ENCODE measurements around the gene CDKL2.

CDKL2 gene

DNA sequence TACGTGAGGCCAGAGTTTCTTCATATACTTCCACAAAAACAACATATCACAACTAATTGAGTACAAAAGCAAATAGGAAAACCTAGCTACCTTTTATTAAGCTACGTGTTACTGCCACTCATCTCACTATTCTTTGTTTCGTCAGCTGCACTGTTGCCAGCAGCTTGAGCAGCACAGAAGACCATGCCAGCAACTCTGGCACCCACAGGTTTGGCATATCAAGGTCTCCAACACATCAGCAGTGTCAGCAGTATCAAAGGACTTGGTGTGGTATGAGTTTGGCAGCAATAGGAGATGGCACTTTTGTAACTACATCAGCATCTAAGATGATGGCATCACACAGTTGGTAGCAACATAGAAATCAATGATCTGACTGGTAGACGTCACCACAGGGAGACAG, 30.7 kb downstream of the CDKL2 start:
- Histone ChIP-seq H3K27me3 (ENCODE audit: control insufficient read depth, insufficient read depth, low read length) (no peaks in the 10 kb centered on the region), H3K9ac (ENCODE audit: low read length) (no peak overlapping the region), H3K27ac (ENCODE audit: low read depth, low read length) (no peak overlapping the region), H3K4me3 (ENCODE audit: low read depth, low read length) (no peak overlapping the region), H3K9me3 (ENCODE audit: control insufficient read depth, insufficient read depth, low read depth, low read length) (no peaks in the 10 kb centered on the region), H3K4me1 (ENCODE audit: control insufficient read depth, insufficient read depth, low read length) (peaks cover 6% of the 10 kb centered on the region; the same call in 1 of the 2 replicates), H3K36me3 (ENCODE audit: control insufficient read depth, insufficient read depth, low read length) (no peaks in the 10 kb centered on the region)

- H3K27ac ChIP-seq (ENCODE audit: low read depth, low read length), result no peak overlapping the region
- H3K9ac ChIP-seq (ENCODE audit: low read length), result no peak overlapping the region
- H3K4me1 ChIP-seq (ENCODE audit: control insufficient read depth, insufficient read depth, low read length), result peaks cover 6% of the 10 kb centered on the region; the same call in 1 of the 2 replicates
- no peak overlapping the region for H3K4me3 ChIP-seq (ENCODE audit: low read depth, low read length)
- H3K27me3 ChIP-seq (ENCODE audit: control insufficient read depth, insufficient read depth, low read length), result no peaks in the 10 kb centered on the region
- H3K9me3 ChIP-seq (ENCODE audit: control insufficient read depth, insufficient read depth, low read depth, low read length), result no peaks in the 10 kb centered on the region
- no peaks in the 10 kb centered on the region for H3K36me3 ChIP-seq (ENCODE audit: control insufficient read depth, insufficient read depth, low read length)
Observed at GRCh38 chr4:75598390-75598789, 31.9 kb downstream of the CDKL2 start.

- Histone ChIP-seq H3K9me3 (ENCODE audit: control insufficient read depth, insufficient read depth, low read depth, low read length) (no peaks in the 10 kb centered on the region), H3K4me1 (ENCODE audit: control insufficient read depth, insufficient read depth, low read length) (peaks cover 6% of the 10 kb centered on the region; the same call in 1 of the 2 replicates), H3K9ac (ENCODE audit: low read length) (no peak overlapping the region), H3K4me3 (ENCODE audit: low read depth, low read length) (no peak overlapping the region), H3K27ac (ENCODE audit: low read depth, low read length) (no peak overlapping the region), H3K36me3 (ENCODE audit: control insufficient read depth, insufficient read depth, low read length) (no peaks in the 10 kb centered on the region), H3K27me3 (ENCODE audit: control insufficient read depth, insufficient read depth, low read length) (no peaks in the 10 kb centered on the region)
Observed at GRCh38 chr4:75596061-75596460, 34.3 kb downstream of the CDKL2 start.

GRCh38 chr4:75593393-75593792, 36.9 kb downstream of the CDKL2 start:
- Histone ChIP-seq H3K4me3 (ENCODE audit: low read depth, low read length) (no peak overlapping the region), H3K9me3 (ENCODE audit: control insufficient read depth, insufficient read depth, low read depth, low read length) (no peaks in the 10 kb centered on the region), H3K9ac (ENCODE audit: low read length) (no peak overlapping the region), H3K4me1 (ENCODE audit: control insufficient read depth, insufficient read depth, low read length) (0 out of 2 replicates have a peak, but pooled peaks cover 1% of the 10 kb centered on the region), H3K27me3 (ENCODE audit: control insufficient read depth, insufficient read depth, low read length) (no peaks in the 10 kb centered on the region), H3K27ac (ENCODE audit: low read depth, low read length) (no peak overlapping the region), H3K36me3 (ENCODE audit: control insufficient read depth, insufficient read depth, low read length) (no peaks in the 10 kb centered on the region)

DNA sequence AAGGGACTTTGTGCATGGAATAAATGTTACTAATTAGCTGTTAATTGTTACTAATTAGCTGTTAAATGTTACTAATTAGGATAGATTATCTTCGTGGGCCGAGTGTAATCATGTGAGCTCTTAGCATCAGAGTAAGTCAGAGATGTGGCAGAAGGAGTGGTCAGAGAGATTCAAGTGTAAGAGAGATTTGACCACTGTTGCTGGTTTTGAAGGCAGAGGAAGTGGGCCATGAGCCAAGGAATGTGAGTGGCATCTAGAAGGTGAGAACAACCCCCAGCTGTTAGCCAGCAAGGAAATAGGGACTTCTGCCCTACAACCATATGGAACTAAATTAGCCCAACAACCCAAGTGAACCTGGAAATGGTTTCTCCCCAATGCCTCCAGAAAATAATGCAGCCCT, 46.3 kb downstream of the CDKL2 start:
- Histone ChIP-seq H3K4me3 (ENCODE audit: low read depth, low read length) (no peak overlapping the region), H3K36me3 (ENCODE audit: control insufficient read depth, insufficient read depth, low read length) (no peaks in the 10 kb centered on the region), H3K4me1 (ENCODE audit: control insufficient read depth, insufficient read depth, low read length) (no peaks in the 10 kb centered on the region), H3K9ac (ENCODE audit: low read length) (no peak overlapping the region), H3K27me3 (ENCODE audit: control insufficient read depth, insufficient read depth, low read length) (no peaks in the 10 kb centered on the region), H3K27ac (ENCODE audit: low read depth, low read length) (no peak overlapping the region), H3K9me3 (ENCODE audit: control insufficient read depth, insufficient read depth, low read depth, low read length) (peaks cover 8% of the 10 kb centered on the region; the same call in 1 of the 2 replicates)

DNA sequence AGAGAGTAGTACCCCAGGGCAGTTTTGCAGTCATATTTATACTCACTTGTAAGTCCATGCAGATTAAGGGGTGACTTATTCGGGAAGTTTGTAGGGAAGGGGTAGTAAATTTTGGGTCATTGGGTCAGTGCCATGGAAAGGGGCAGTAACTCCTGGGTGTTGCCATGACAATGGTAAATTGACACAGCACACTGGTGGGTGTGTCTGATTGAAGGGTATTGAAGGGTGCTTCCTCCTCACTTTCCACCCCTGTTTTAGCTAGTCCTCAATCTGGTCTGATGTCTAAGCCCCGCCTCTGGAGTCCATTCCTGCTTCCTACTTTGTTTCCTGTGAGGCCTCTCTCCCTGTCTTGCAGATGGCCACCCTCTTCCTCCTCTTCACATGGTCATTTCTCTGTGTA, 62.6 kb downstream of the CDKL2 start:
- H3K9me3 ChIP-seq (ENCODE audit: control insufficient read depth, insufficient read depth, low read depth, low read length), result peaks cover 2% of the 10 kb centered on the region; the same call in 1 of the 2 replicates
- no peaks in the 10 kb centered on the region for H3K4me1 ChIP-seq (ENCODE audit: control insufficient read depth, insufficient read depth, low read length)
- H3K9ac ChIP-seq (ENCODE audit: low read length), result no peak overlapping the region
- no peaks in the 10 kb centered on the region for H3K36me3 ChIP-seq (ENCODE audit: control insufficient read depth, insufficient read depth, low read length)
- no peak overlapping the region for H3K27ac ChIP-seq (ENCODE audit: low read depth, low read length)
- no peak overlapping the region for H3K4me3 ChIP-seq (ENCODE audit: low read depth, low read length)
- H3K27me3 ChIP-seq (ENCODE audit: control insufficient read depth, insufficient read depth, low read length), result no peaks in the 10 kb centered on the region

DNA sequence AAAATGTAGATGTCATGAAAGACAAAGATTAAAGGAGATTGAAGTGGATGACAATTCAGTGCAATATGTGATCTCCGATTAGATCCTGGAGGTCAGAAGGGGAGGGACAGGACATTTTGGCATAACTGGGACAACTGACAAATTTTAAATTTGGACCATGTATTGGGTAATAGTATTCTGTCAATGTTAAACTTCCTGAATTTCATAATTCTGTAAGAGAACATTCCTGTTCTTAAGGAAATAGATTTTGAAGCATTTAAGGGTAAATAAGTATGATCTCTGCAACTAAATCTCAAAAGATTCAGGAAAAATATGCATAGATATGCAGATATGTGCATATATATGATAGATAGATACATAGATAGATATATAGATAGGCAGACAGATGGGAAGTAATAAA, 63.4 kb downstream of the CDKL2 start:
- H3K4me3 ChIP-seq (ENCODE audit: low read depth, low read length), result no peak overlapping the region
- H3K27me3 ChIP-seq (ENCODE audit: control insufficient read depth, insufficient read depth, low read length), result no peaks in the 10 kb centered on the region

GRCh38 chr4:75565481-75565880, 64.8 kb downstream of the CDKL2 start:
- no peak overlapping the region for H3K27ac ChIP-seq (ENCODE audit: low read depth, low read length)
- no peak overlapping the region for H3K4me3 ChIP-seq (ENCODE audit: low read depth, low read length)
- H3K27me3 ChIP-seq (ENCODE audit: control insufficient read depth, insufficient read depth, low read length), result no peaks in the 10 kb centered on the region
- peaks cover 4% of the 10 kb centered on the region; the same call in 1 of the 2 replicates for H3K4me1 ChIP-seq (ENCODE audit: control insufficient read depth, insufficient read depth, low read length)
- H3K9ac ChIP-seq (ENCODE audit: low read length), result no peak overlapping the region
- H3K36me3 ChIP-seq (ENCODE audit: control insufficient read depth, insufficient read depth, low read length), result no peaks in the 10 kb centered on the region
- H3K9me3 ChIP-seq (ENCODE audit: control insufficient read depth, insufficient read depth, low read depth, low read length), result peaks cover 2% of the 10 kb centered on the region; the same call in 1 of the 2 replicates

More for the DNA sequence above, 63.4 kb downstream of the CDKL2 start:
- peaks cover 2% of the 10 kb centered on the region; the same call in 1 of the 2 replicates for H3K4me1 ChIP-seq (ENCODE audit: control insufficient read depth, insufficient read depth, low read length)
- H3K27ac ChIP-seq (ENCODE audit: low read depth, low read length), result no peak overlapping the region
- peaks cover 2% of the 10 kb centered on the region; the same call in 1 of the 2 replicates for H3K9me3 ChIP-seq (ENCODE audit: control insufficient read depth, insufficient read depth, low read depth, low read length)
- no peak overlapping the region for H3K9ac ChIP-seq (ENCODE audit: low read length)
- H3K36me3 ChIP-seq (ENCODE audit: control insufficient read depth, insufficient read depth, low read length), result no peaks in the 10 kb centered on the region

- Histone ChIP-seq H3K9ac (ENCODE audit: low read length) (no peak overlapping the region), H3K27ac (ENCODE audit: low read depth, low read length) (no peak overlapping the region), H3K36me3 (ENCODE audit: control insufficient read depth, insufficient read depth, low read length) (no peaks in the 10 kb centered on the region), H3K4me1 (ENCODE audit: control insufficient read depth, insufficient read depth, low read length) (peaks cover 4% of the 10 kb centered on the region; the same call in 1 of the 2 replicates), H3K9me3 (ENCODE audit: control insufficient read depth, insufficient read depth, low read depth, low read length) (peaks cover 2% of the 10 kb centered on the region; the same call in 1 of the 2 replicates), H3K4me3 (ENCODE audit: low read depth, low read length) (no peak overlapping the region), H3K27me3 (ENCODE audit: control insufficient read depth, insufficient read depth, low read length) (no peaks in the 10 kb centered on the region)
Observed at GRCh38 chr4:75564023-75564422, 66.3 kb downstream of the CDKL2 start.

- H3K27me3 ChIP-seq (ENCODE audit: control insufficient read depth, insufficient read depth, low read length), result no peaks in the 10 kb centered on the region
- peaks cover 4% of the 10 kb centered on the region; the same call in 1 of the 2 replicates for H3K4me1 ChIP-seq (ENCODE audit: control insufficient read depth, insufficient read depth, low read length)
- H3K36me3 ChIP-seq (ENCODE audit: control insufficient read depth, insufficient read depth, low read length), result no peaks in the 10 kb centered on the region
- no peaks in the 10 kb centered on the region for H3K9me3 ChIP-seq (ENCODE audit: control insufficient read depth, insufficient read depth, low read depth, low read length)
- no peak overlapping the region for H3K27ac ChIP-seq (ENCODE audit: low read depth, low read length)
- no peak overlapping the region for H3K9ac ChIP-seq (ENCODE audit: low read length)
- no peak overlapping the region for H3K4me3 ChIP-seq (ENCODE audit: low read depth, low read length)
Observed at GRCh38 chr4:75561789-75562188, 68.5 kb downstream of the CDKL2 start.

- no peak overlapping the region for H3K9ac ChIP-seq (ENCODE audit: low read length)
- H3K4me3 ChIP-seq (ENCODE audit: low read depth, low read length), result no peak overlapping the region
- no peaks in the 10 kb centered on the region for H3K9me3 ChIP-seq (ENCODE audit: control insufficient read depth, insufficient read depth, low read depth, low read length)
- H3K27me3 ChIP-seq (ENCODE audit: control insufficient read depth, insufficient read depth, low read length), result no peaks in the 10 kb centered on the region
- no peaks in the 10 kb centered on the region for H3K36me3 ChIP-seq (ENCODE audit: control insufficient read depth, insufficient read depth, low read length)
- H3K27ac ChIP-seq (ENCODE audit: low read depth, low read length), result no peak overlapping the region
- H3K4me1 ChIP-seq (ENCODE audit: control insufficient read depth, insufficient read depth, low read length), result peaks cover 16% of the 10 kb centered on the region; the same call in 1 of the 2 replicates
Observed at GRCh38 chr4:75557696-75558095, 72.6 kb downstream of the CDKL2 start.

Measured in HUES6 (cell line).